Stimulated activated memory B cell treated with anti-CD40 and anti-IgM and Interleukin-4, amounts not matched to agents 10 μg/mL and 1 μg/mL and 100 μg/mL, for 72 hours (primary cell): ENCODE data around the gene AK2.
A peak's percentile ranks its signal among the peaks of the same experiment; 100 is the strongest.

Experiments used
- ATAC-seq: fragments of 150-1000 bp; cut with Tn5 transposase; 2 replicates; pipeline ENCODE4 v1.10.0; 2021
- H3K27ac Mint-ChIP-seq: one replicate; pipeline ENCODE4 v1.8.0; 2022; ENCODE audit warnings: mild to moderate bottlenecking, mixed read lengths
- H3K27me3 Mint-ChIP-seq: one replicate; pipeline ENCODE4 v1.8.0; 2022; ENCODE audit warnings: mixed read lengths
- H3K36me3 Mint-ChIP-seq: one replicate; pipeline ENCODE4 v1.8.0; 2022; ENCODE audit warnings: mixed read lengths
- H3K4me1 Mint-ChIP-seq: one replicate; pipeline ENCODE4 v1.8.0; 2022; ENCODE audit warnings: mixed read lengths
- H3K4me3 Mint-ChIP-seq: one replicate; pipeline ENCODE4 v1.8.0; 2022; ENCODE audit warnings: mild to moderate bottlenecking, moderate library complexity, mixed read lengths
- H3K9me3 Mint-ChIP-seq: one replicate; pipeline ENCODE4 v1.8.0; 2022; ENCODE audit warnings: mixed read lengths

The AK2 gene

GRCh38 chr1:32964461-32965250 is 72.0 kb downstream of the AK2 start, which contains the start of gene RNF19B:
RNF19B (minus strand) TSS chr1:32964809; CDS start chr1:32964685, 124 bp downstream.
- ATAC-seq: peak; percentile 96
- Mint-ChIP-seq H3K36me3 (no peaks in the 10 kb centered on the region), H3K27me3 (no peaks in the 10 kb centered on the region), H3K4me3 (peak within 1 kb of the TSS; percentile 90), H3K27ac (peak within 1 kb of the TSS; percentile 81), H3K4me1 (peaks cover 37% of the 10 kb centered on the region), H3K9me3 (no peaks in the 10 kb centered on the region)

- Mint-ChIP-seq H3K36me3 (peaks cover 1% of the 10 kb centered on the region), H3K9me3 (no peaks in the 10 kb centered on the region), H3K27ac (peak overlapping the region; percentile 81), H3K27me3 (no peaks in the 10 kb centered on the region), H3K4me3 (peak overlapping the region; percentile 90), H3K4me1 (peaks cover 42% of the 10 kb centered on the region)
- ATAC-seq: peak; percentile 53
Measured at GRCh38 chr1:32963746-32964460, 72.8 kb downstream of the AK2 start.

- Mint-ChIP-seq H3K36me3 (peaks cover 13% of the 10 kb centered on the region), H3K9me3 (no peaks in the 10 kb centered on the region), H3K4me3 (peak overlapping the region; percentile 90), H3K4me1 (peaks cover 57% of the 10 kb centered on the region), H3K27me3 (no peaks in the 10 kb centered on the region), H3K27ac (peak overlapping the region; percentile 81)
- peak; percentile 54 for ATAC-seq
Measured at GRCh38 chr1:32962248-32962896, 74.3 kb downstream of the AK2 start.

- Mint-ChIP-seq H3K36me3 (peaks cover 22% of the 10 kb centered on the region), H3K27ac (peak overlapping the region; percentile 41), H3K4me1 (peaks cover 71% of the 10 kb centered on the region), H3K4me3 (peak overlapping the region; percentile 59), H3K27me3 (no peaks in the 10 kb centered on the region), H3K9me3 (no peaks in the 10 kb centered on the region)
- no peak for ATAC-seq
Measured at GRCh38 chr1:32960819-32961355, 75.8 kb downstream of the AK2 start.

GRCh38 chr1:32960342-32960741 is 76.3 kb downstream of the AK2 start:
- Mint-ChIP-seq H3K4me3 (peak overlapping the region; percentile 59), H3K4me1 (peaks cover 76% of the 10 kb centered on the region), H3K27me3 (no peaks in the 10 kb centered on the region), H3K27ac (peak overlapping the region; percentile 41), H3K36me3 (peaks cover 28% of the 10 kb centered on the region), H3K9me3 (no peaks in the 10 kb centered on the region)
- no peak for ATAC-seq

GRCh38 chr1:32958827-32959226 is 77.9 kb downstream of the AK2 start:
- Mint-ChIP-seq H3K27ac (no peak overlapping the region), H3K4me3 (no peak overlapping the region), H3K9me3 (no peaks in the 10 kb centered on the region), H3K27me3 (no peaks in the 10 kb centered on the region), H3K4me1 (peaks cover 86% of the 10 kb centered on the region), H3K36me3 (peaks cover 36% of the 10 kb centered on the region)
- ATAC-seq: no peak
